GM20431 (cell line): ENCODE measurements around the gene TTYH2.

Source experiments
- in situ Hi-C: fragments of 300-500 bp; cut with MseI, MboI; formaldehyde crosslinking; loops from one replicate; pipeline ENCODE4 v1.15.0; 2020; ENCODE audit warnings: low sequenced_read_pairs; ENCODE audit not compliant: unreplicated experiment

Gene TTYH2

DNA sequence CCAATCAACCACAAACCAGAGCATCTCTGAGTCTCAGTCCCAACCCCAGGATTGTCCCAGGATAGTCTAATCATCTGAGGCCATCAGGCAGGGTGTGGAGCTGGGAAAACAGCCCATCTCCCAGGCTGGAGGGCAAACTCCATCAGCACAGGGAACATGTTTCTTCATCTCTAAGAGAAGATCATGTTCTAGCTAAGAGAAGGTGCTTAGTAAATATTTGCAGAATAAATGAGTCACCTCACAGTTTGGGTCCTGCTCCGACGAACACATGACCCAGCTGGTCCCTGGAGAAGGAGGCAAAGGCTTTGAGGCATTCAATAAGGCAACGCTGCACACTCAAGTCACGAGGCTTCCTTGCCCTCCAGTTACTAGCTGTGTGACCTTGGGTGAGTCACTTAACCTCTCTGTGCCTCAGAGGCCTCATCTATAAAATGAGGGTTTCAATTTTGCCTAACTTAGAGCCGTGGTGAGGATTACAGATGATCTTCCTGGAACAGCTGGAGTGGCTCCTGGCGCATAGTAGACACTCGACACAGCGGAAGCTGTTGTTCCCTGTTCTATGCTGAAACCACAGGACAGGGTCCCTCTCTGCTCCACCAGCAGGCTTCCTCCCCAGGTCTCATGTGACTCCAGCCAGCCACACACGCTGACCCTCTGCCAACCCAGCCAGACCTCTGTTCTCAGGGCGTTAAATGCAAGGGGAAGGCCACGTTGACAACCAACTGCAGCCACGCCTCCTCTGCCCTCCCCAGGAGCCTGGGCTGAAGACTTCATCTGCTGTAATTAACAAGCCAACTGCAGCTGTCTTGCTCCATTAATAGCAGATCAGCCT lies 20.2 kb upstream of the TTYH2 start:
- in situ Hi-C loops: no loop called here

DNA sequence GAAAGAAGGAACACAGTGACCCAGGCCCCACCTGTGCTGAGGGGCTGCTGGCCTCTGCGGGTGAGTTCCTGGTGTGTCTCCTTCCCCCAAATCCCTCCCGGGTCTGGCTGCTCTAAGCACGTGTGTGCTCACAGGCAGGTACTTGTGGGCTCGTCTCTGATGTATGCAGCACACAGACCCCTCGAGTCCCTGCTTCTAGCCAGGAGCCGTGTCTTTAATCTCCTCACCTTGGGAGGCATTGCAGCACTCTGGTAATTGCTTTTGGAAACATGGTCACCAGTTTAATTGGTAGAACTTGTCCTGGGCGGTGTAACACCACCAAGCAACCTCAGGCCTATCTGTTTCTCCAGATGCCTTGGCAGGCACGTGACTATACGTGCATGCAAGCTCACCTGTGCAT lies 18.7 kb upstream of the TTYH2 start:
- in situ Hi-C loops: no loop called here

DNA sequence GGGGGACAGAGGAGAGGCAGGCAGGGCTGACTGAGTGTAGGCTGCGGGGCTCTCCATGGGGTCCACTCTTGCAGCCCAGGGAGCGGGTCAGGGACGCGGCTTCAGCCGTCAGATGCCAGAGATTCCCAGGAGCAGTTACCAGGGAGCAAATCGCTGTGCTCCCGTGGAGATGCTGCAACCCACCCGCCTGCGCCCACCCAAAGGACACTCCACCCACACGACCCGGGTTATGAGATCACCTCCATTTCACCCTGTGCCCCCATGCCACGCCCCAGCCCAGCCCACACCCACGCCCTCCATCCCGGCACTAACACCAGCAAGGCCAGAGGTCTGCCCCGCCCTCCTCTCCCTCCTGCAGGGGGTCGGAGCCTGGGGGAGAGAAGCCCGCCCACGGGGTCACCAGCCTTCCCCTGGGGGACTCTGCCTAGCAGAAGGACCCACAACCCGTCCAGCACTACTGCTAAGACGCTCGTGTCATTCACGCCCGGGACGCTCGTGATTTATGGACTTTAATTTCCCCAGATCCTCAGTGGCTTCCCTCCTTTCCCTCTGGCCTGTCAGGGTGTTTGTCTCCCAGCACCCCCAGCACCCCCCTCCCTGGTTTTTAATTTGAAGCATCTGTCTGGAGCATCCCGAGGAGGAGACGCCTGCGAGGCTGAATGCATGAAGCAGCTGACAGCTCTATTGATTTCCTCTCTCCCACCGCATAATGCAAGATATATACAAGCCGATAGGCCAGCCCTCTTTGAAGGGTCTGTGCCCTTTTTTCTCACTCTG lies 16.6 kb upstream of the TTYH2 start:
- in situ Hi-C loops: no loop called here

DNA sequence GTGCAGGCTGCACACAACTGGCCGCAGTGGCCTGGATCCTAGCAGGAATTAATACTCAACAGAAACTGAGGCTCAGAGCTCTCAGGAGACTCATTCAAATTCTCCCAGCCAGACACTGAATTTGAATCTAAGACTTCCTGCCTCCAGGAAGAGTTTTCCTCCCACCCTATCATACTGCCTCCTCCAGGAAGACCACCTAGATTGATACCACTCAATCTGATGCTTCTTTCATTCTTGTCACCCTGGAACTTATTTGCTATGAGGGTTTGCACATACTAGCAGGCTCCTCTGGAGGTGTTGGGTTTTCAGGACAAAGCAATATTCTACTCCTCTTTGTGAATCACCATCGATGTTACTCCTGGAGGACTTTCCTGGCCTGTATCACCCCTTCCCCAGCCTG lies 15.6 kb upstream of the TTYH2 start:
- in situ Hi-C loops: no loop called here

DNA sequence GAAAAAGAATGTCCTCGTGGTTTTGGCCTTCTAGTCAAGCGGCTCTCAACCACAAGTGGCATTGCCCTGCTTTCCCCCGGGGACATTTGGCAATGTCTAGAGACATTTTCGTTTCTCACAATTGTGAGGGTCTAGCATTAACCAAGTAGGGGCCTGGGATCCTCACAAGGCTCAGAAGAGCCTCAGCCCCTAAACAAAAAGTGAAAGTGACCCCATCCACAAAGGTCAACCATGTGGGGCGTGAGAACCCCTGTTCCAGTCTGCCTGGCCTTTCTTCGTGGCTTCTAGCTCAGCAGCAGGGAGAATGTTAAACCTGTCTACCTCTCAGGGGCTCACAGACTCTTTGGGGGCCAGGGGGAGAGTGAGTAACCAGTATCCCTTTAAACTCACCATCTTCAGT lies 14.7 kb upstream of the TTYH2 start:
- in situ Hi-C loops: no loop called here

DNA sequence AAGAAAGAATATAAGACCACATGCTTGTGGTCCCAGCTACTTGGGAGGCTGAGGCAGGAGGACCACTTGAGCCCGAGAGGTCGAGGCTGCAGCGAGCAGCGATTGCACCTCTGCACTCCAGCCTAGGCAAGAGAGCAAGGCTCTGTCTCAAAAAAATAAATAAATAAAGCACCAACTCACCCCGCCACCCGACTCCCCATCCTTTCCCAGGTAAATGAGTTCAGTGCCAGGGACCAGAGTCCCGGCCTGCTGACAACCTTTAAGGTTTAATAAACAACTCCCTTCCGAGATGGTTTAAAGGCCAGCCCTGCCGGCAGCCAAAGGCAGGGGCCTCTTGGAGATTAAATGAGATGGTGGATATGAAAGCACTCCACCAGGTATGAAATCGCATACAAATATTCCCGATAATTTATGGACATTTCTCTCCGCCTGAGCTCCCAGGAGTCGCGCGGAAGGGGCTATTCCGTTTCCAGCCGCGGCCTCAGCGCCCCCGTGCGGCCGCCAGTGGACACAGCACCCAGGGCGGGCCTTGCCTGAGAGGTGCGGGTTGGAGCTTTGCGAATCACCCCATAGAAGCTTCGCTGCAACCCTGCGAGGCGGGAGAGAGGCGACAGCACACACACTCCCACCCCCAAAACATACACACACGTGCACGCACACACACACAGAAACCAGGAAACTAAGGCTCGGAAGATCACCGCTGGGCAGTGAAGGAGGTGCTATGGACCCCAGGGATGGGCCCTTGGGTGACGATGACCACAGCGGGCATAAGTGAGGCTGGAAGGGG lies 13.9 kb upstream of the TTYH2 start:
- in situ Hi-C loops: no loop called here

DNA sequence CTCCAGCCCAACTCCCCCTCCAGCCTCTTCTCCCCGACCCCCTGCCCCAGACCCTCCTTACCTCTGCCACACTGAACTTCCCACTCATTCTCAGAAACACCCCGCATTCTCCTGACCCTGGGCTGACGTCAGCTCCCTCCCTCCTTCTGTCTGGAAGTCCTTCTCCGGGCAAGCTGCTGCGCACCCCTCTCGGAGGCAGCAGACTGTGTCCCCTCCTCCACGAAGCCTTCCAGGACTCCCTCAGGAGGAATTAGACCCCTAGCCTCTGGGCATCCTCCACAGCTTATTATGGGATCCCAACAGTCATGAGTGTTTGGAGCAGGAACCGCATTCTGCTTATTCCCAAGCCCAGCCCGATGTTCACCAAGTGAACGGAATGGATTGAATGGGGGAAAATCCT lies 13.3 kb upstream of the TTYH2 start:
- in situ Hi-C loops: no loop called here

DNA sequence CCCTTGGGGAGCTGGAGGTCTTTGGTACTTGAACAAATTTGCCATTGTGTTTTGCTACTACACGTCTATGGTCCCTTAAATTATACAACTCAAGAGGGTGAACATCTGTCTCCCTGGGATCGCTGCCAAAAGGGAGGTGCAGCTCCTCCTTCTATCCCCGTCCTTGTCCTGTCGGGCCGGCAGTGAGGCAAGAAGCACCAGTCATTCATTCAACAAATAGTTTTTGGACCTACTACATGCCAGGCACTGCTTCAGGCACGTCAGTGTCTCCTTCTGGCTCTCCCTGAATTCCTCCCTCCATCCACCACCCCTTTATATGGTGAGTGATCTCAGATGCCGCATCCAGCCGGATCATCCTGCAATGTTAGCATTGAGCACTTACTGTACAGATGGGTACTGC lies 12.1 kb upstream of the TTYH2 start:
- in situ Hi-C loops: no loop called here

DNA sequence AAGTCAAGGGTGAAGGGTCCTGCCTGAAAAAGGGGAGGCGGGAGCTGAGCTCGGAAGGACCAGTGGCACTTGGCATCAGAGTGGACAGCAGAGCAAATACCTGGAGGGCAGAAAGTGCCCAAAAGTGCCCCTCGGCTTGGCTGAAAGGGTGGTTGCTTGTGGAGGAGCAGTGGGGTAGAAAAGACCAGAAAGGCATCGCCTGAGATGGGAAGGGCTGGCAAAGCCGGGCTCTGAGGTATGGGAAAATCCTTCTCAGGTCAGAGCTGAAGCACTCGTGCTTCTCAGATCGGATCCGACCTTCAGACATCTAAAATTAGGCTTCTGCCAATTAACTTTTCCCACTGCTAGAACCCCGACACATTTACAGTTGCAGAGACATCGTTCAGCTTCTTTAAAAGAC lies 11.4 kb upstream of the TTYH2 start:
- in situ Hi-C loops: no loop called here

DNA sequence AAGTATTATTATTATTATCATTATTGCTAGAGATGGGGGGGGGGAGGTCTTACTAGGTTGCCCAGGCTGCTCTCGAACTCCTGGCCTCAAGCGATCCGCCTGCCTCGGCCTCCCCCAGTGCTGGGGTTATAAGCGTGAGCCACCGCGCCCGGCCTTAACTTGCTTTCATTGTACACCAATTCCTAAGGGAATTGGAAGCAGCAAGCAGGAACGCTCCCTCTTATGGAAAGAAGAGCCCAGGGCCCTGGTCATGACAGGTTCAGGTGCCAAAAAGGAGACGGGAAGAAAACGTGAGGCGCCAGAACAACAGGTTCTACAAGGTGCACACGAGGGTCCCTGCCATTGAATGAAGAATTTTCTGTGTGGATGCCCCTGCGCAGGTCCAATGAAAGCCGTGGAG lies 10.4 kb upstream of the TTYH2 start:
- in situ Hi-C loops: no loop called here

DNA sequence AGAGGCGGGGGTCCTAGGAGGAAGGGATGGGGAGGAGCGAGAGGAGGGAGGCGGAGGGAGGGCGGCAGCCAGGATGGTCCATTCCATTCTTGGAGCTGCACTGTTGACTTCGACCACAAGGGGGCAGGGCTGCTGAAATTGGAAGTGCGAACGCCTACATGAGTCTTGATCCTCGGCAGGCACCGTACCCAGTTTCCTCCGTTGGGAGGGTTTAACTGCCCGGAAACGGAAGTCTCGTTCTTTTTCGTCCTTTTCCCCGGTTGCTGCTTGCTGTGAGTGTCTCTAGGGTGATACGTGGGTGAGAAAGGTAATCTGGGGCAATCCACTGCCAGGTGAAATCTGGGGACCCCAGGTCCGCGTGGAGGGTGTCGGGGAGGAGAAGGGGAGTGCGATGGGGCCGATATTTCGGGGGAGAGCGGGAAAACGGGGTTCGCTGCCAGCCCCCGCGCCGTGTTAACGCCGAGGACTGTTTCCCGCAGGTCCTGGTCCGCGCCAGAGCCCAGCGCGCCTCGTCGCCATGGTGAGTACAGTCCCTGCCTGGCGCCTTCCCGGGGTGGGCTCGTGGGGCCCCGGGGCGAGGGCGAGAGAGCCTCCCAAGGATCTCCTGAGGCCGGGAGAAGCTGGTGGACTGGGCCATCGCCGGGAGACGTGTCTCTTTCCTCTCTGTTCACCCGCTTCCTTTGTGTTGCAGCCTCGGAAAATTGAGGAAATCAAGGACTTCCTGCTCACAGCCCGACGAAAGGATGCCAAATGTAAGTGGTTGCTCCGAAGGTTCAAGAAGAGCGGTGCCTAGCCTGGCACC lies 9.7 kb upstream of the TTYH2 start, which contains the start of gene RPL38:
RPL38 (plus strand) TSS at position 240 of the 802 bp plus-strand sequence; CDS start at position 518, 278 bp downstream.
- in situ Hi-C loops: no loop called here

DNA sequence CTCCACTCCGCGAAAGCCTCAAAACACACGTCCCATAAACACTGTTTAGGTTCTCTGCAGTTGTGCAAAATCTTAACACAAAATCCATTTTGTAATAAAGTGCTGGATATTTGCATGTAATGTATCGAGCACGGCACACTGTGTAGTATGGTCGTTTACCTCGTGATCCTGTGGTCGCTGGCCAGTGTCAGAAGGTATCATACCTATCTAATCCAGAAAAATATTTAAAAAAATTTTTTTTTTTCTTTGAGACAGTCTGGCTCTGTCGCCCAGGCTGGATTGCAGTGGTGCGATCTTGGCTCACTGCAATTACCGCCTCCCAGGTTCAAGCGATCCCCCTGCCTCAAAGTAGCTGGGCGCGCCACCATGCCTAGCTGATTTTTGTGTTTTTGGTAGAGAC lies 8.9 kb upstream of the TTYH2 start:
- in situ Hi-C loops: no loop called here

DNA sequence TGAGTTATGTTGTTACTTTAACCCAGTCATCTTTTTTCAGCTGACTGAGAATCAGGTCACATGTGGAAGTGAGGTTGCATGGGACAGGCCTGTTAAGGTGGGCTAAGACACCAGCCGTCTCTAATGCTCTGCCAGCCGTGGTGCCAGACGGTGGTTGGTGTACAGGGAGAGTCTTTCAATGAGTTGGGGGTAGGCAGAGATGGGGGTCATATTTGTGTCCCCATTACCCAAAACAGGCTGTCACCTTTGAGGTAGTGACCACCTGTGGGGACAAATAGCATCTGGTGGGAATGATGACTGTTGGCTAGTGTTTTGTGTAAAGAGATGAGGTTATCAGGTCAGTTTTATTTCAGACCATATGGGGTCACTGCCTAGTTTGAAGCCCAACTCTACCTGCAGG lies 8.1 kb upstream of the TTYH2 start:
- in situ Hi-C loops: no loop called here

DNA sequence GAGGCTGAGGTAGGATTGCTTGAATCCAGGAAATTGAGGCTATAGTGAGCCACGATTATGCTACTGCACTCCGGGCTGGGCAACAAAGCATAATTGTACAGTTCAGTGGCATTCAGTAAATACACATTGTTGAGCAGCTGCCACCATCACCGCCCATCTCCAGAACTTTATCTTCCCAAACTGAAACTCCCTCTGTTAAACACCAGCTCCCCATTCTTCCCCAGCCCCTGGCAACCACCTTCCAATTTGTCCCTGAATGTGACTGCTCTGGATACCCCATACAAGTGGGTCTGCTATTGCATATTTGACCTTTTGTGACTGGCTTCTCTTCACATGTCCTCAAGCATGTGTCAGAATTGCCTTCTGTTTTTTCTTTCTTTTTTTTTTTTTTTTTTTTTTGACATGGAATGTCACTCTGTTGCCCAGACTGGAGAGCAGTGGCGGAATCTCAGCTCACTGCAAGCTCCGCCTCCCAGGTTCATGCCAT lies 7.0 kb upstream of the TTYH2 start:
- in situ Hi-C loops: no loop called here

DNA sequence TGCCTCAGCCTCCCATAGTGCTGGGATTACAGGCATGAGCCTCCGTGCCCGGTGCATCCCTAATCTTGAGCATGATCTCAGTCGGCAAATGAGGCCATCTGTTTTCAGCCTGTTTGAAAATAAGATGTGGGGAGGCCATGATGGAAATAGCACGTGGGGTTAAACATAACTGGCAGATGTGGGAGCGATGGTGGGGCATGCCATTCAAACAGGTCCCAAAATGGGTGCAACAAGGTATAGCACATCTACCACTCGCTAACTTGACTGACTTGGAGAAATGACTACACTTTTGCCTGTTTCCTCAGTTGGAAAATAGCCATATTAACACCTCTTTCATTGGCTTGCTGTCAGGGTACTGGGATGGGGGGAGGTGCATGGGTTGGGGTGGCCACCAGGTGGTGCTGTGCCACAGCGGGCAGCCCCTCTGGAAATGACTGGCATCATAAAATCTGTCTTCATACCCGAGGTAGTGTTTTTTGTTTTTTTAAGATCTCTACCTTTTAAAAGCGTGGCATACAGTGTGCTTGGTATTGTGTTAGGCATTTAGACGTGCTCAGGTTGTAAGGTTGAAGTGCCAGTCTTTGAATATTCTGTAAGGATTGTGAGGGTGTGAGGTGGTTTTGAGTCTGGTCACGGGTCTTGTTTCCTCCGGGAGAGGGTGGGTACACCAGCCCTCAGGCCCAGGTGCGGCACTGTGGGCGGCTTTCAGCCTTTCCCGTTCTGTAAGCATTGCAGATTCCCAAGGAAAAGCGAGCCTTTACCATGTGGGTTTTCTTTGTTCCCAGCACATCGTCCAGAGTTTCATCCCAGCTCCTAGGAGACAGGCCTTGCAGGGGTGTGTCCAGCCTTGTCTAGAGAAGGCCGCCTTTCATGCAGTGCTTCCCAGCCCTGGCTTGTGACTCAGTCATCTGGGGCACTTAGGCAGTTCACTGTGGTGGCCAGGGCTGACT lies 2.9 kb upstream of the TTYH2 start:
- in situ Hi-C loops: no loop called here

DNA sequence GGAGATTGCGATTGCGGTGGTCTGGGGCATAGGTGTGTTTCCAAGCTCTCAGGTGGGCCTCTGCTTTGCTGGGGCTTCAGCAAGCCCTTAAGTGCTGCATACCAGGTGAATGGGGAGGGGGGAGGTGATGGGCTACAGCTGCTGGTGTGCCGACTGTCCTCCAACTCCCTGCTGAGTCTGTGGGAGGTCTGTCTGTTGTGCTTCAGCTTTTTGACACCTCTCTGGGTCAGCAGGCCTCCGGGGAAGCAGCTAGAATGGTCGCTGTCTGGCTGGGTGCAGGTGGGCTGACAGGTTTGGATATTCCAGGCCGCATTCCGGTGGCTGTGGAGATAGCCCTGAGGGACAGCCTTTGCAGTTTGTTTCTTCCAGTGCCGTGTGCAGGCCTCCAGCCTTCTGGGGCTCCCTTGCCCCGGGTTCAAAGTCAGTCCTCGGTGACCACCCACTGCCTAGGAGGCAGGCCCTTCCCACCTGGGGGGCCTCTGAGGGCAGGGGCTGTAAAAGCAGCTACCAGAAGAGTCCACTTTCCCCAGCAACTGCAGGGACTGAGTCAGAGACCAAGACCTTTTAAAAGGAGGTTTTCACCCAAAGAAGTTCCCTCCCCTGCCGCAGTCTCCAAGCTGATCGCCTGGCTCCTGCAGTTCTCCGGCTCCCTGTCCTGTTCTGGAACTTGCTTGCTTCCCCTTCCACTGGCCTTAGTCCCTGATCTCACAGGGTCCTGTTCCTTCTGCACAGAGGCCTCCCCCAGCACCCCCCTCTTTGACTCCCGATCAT lies 2.0 kb upstream of the TTYH2 start:
- in situ Hi-C loops: no loop called here

DNA sequence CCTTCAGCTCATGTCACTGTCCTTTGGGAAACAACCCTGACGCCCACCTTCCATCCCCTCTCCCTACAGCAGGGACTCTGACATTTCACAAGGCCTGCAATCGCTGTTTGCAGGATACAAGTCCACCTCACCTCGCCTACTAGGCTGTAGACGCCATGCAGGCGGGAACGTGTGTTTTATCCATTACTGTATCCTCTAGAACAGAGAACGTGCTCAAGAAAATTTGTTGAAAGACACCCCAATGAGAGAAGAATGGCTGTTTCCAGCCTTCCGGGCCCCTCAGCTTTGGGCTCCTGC lies 1.5 kb upstream of the TTYH2 start:
- in situ Hi-C loops: no loop called here

DNA sequence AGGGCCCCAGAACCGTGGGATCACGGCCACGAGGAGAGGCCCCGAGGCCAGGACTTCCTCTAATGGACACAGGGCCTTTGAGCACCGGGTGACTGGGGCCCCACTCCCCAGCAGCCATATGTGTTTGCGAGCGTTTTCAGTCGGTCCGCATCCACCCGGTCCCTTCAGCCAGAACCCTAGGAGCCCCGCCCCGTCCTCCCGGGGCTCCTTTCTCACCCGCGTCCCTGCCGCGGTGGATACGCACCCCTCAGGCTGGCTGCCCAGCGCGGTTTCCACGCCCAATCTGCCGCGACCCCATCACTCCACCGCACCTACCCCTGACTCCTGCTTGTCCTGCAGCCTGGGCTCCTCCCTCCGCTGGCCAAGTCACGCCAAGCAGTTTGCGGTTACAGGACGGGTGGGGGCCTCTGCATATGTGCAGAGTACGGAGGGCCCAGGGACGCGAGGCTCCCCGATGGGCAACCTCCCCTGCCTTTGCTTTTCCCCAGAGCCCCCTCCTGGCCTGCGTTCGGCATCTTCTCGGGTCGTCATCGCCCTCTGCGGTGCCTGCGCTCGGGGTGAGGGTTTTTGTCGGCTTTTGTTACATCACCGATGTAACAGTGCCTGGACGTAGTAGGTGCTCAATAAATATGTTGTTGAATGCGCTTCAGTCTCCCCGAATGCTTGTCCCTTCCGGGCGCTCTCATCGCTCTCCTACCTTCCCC lies 1.0 kb upstream of the TTYH2 start:
- in situ Hi-C loops: no loop called here
